HepG2 (cell line): ENCODE results near the gene ELAVL4. TPM values are rescaled to one million over a fixed set of nuclear protein-coding genes. Genes with fewer than 3 reads are reported as not detected.

Source experiments
- ATAC-seq: fragments of 200-7000 bp; cut with Tn5 transposase; 3 replicates; pipeline ENCODE4 v1.9.1; 2020; ENCODE audit warnings: mild to moderate bottlenecking, moderate library complexity
- BruUV-seq: library from RNA; stranded (reverse); fragments of 400-500 nt; replicated peaks from 2 replicates; lab custom pipeline; 2021; lab: Mats Ljungman, UMichigan
- CTCF ChIA-PET: fragments of 300-600 bp; formaldehyde crosslinking; extraction: SDS; loops from one replicate; lab custom pipeline; 2021; ENCODE audit warnings: low total read pairs, inconsistent platforms, low intra/inter-chr PET ratio; lab: Yijun Ruan, JAX
- POLR2A ChIA-PET: fragments of 350-600 bp; sonication (Branson Sonifier 250); formaldehyde crosslinking; loops from one replicate; lab custom pipeline; 2020; ENCODE audit warnings: antibody characterized with exemption, inconsistent platforms; lab: Yijun Ruan, JAX
- DNase-seq: peaks from one replicate; pipeline ENCODE4 v3.0.0-alpha.2; 2015; ENCODE audit warnings: low spot score
- FAIRE-seq: peaks from 3 replicates; lab custom pipeline; 2011; peaks lifted over from hg19 to GRCh38; lab: Jason Lieb, UNC
- H2AFZ ChIP-seq: one replicate; pipeline ENCODE4 v1.6.1; 2011; ENCODE audit warnings: low read length, inconsistent platforms
- H3K27ac ChIP-seq: fragments of 300-600 bp; 3 replicates; pipeline ENCODE4 v1.8.0; 2011; ENCODE audit warnings: mixed run types, mild to moderate bottlenecking, mixed read lengths, low read length, inconsistent platforms; ENCODE audit not compliant: insufficient read depth; ENCODE audit errors: extremely low read length
- H3K27me3 ChIP-seq, 2 experiments: fragments of 200-600 bp in 1 of 2; 2 replicates in 1 of 2; 3 replicates in 1 of 2; pipeline versions ENCODE4 v1.6.0 to v1.8.0; 2011; ENCODE audit warnings: low read length in 2 of 2, mild to moderate bottlenecking in 2 of 2, moderate library complexity in 2 of 2, inconsistent platforms in 1 of 2; ENCODE audit not compliant: insufficient read depth in 2 of 2, control insufficient read depth in 1 of 2
- H3K36me3 ChIP-seq, 2 experiments: fragments of 200-600 bp in 1 of 2; replicated peaks in 1 of 2; 2 replicates in 1 of 2; 3 replicates in 1 of 2; pipeline versions ENCODE4 v1.5.1 to v1.8.0; 2011; ENCODE audit warnings: low read length in 2 of 2, inconsistent platforms in 1 of 2; ENCODE audit not compliant: insufficient read depth in 2 of 2, control insufficient read depth in 1 of 2
- H3K4me1 ChIP-seq: 2 replicates; pipeline ENCODE4 v1.5.1; 2012; ENCODE audit warnings: low read length, inconsistent platforms; ENCODE audit not compliant: insufficient read depth
- H3K4me2 ChIP-seq: 2 replicates; pipeline ENCODE4 v1.6.0; 2011; ENCODE audit warnings: low read depth, low read length, inconsistent platforms
- H3K4me3 ChIP-seq, 3 experiments: fragments of 200-600 bp in 1 of 3; sonication (generic), shearing (Covaris generic) in 1 of 3; replicated peaks in 1 of 3; 2 replicates each; pipeline ENCODE4 v1.5.1; 2011 to 2016; ENCODE audit warnings: low read length in 3 of 3, inconsistent platforms in 2 of 3, low read depth in 2 of 3, mild to moderate bottlenecking in 2 of 3, control low read depth in 1 of 3, mixed read lengths in 1 of 3; ENCODE audit not compliant: insufficient read depth in 1 of 3
- H3K79me2 ChIP-seq: one replicate; pipeline ENCODE4 v1.6.1; 2011; ENCODE audit warnings: low read length, inconsistent platforms; ENCODE audit not compliant: insufficient read depth
- H3K9ac ChIP-seq: 2 replicates; pipeline ENCODE4 v1.6.0; 2011; ENCODE audit warnings: mild to moderate bottlenecking, low read depth, low read length, inconsistent platforms; ENCODE audit not compliant: insufficient read depth
- H3K9me3 ChIP-seq: 2 replicates; pipeline ENCODE4 v1.5.1; 2012; ENCODE audit warnings: mild to moderate bottlenecking, low read length
- H4K20me1 ChIP-seq: 2 replicates; pipeline ENCODE4 v1.6.0; 2011; ENCODE audit warnings: inconsistent platforms, mild to moderate bottlenecking, low read length, moderate library complexity; ENCODE audit not compliant: insufficient read depth
- ARID4A ChIP-seq: sonication (generic); formaldehyde crosslinking; IDR thresholded peaks from 2 replicates; pipeline ENCODE4 v1.5.0; 2020; ENCODE audit warnings: mild to moderate bottlenecking, missing genetic modification reagents, borderline replicate concordance
- CENPT ChIP-seq: sonication (generic); formaldehyde crosslinking; IDR thresholded peaks from 2 replicates; pipeline ENCODE4 v1.8.0; 2022; ENCODE audit warnings: low read depth, mild to moderate bottlenecking, moderate library complexity, missing genetic modification reagents
- HOXA3 ChIP-seq: sonication (generic); formaldehyde crosslinking; IDR thresholded peaks from 2 replicates; pipeline ENCODE4 v1.5.0; 2020; ENCODE audit warnings: missing genetic modification reagents
- JUN ChIP-seq: sonication (generic); formaldehyde crosslinking; IDR thresholded peaks from 2 replicates; pipeline ENCODE4 v1.4.0; 2020; ENCODE audit warnings: mild to moderate bottlenecking, missing genetic modification reagents
- JUND ChIP-seq: sonication (generic); formaldehyde crosslinking; IDR thresholded peaks from 2 replicates; pipeline ENCODE4 v1.8.0; 2022; ENCODE audit warnings: mild to moderate bottlenecking, missing genetic modification reagents
- KDM3A ChIP-seq: IDR thresholded peaks from 2 replicates; pipeline ENCODE4 v1.6.1; 2018; ENCODE audit warnings: low read depth, missing compliant biosample characterization
- NFE2L1 ChIP-seq: sonication (generic); formaldehyde crosslinking; IDR thresholded peaks from 2 replicates; pipeline ENCODE4 v1.4.0; 2020; ENCODE audit warnings: missing genetic modification reagents, mild to moderate bottlenecking, borderline replicate concordance
- POLR2AphosphoS5 ChIP-seq: IDR thresholded peaks from 2 replicates; pipeline ENCODE4 v1.6.1; 2012; ENCODE audit warnings: low read depth, low read length
- SCMH1 ChIP-seq: sonication (generic); formaldehyde crosslinking; IDR thresholded peaks from 2 replicates; pipeline ENCODE4 v1.9.0; 2021; ENCODE audit warnings: missing genetic modification reagents, mild to moderate bottlenecking, borderline replicate concordance
- TAF15 ChIP-seq: fragments of 200-400 bp; formaldehyde crosslinking; IDR thresholded peaks from one replicate; pipeline ENCODE4 v1.6.1; 2018; ENCODE audit warnings: mild to moderate bottlenecking, low read depth, low read length; ENCODE audit not compliant: poor library complexity, severe bottlenecking
- ZBTB26 ChIP-seq: IDR thresholded peaks from 2 replicates; pipeline ENCODE4 v1.6.1; 2016; ENCODE audit warnings: missing compliant biosample characterization, missing genetic modification reagents, borderline replicate concordance
- ZIK1 ChIP-seq: sonication (generic); formaldehyde crosslinking; IDR thresholded peaks from 2 replicates; pipeline ENCODE4 v1.5.0; 2020; ENCODE audit warnings: mild to moderate bottlenecking, low read depth, missing genetic modification reagents, borderline replicate concordance
- ZNF652 ChIP-seq: IDR thresholded peaks from 2 replicates; pipeline ENCODE4 v1.6.1; 2016; ENCODE audit warnings: low read depth, borderline replicate concordance
- ZNF782 ChIP-seq: sonication (generic); formaldehyde crosslinking; IDR thresholded peaks from 2 replicates; pipeline ENCODE4 v1.4.0; 2020; ENCODE audit warnings: missing genetic modification reagents, mild to moderate bottlenecking, borderline replicate concordance
- WGBS: methylation state at CpG from one replicate; pipeline ENCODE4 v1.1.6; 2017; ENCODE audit warnings: low lambda C conversion rate; 5-methylcytosine and 5-hydroxymethylcytosine counted together
- in situ Hi-C: cut with HindIII; loops from 2 replicates; pipeline ENCODE4 v1.10.0; 2017; ENCODE audit warnings: low pct_unique_long_range_greater_than_20kb; ENCODE audit not compliant: extremely low pct_ligation_motif_present
- intact Hi-C: fragments of 100-400 bp; cut with micrococcal nuclease; formaldehyde crosslinking; loops from one replicate; pipeline ENCODE4 v1.10.0; 2022; ENCODE audit not compliant: unreplicated experiment
- polyA plus RNA-seq, 8 experiments: library from polyadenylated mRNA; depleted of rRNA in 3 of 8; stranded (reverse) in 7 of 8; unstranded in 1 of 8; fragments of >200 nt; fragmentation: Illumina TruSeq in 4 of 8; extraction: Trizol in 4 of 8; gene quantifications; 2 replicates each; pipeline versions ENCODE4 v1.2.1 to v1.2.3, GENCODE V29; 2011 to 2016; ENCODE audit warnings: low read depth in 4 of 8, missing spikeins in 1 of 8, mixed read lengths in 1 of 8; ENCODE audit not compliant: insufficient read depth in 1 of 8
- total RNA-seq, 5 experiments: library from RNA; depleted of rRNA; stranded (reverse); fragments of >200 nt; fragmentation: Illumina TruSeq; extraction: Trizol; gene quantifications; 2 replicates each; pipeline ENCODE4 v1.2.3, GENCODE V29; 2016; ENCODE audit warnings: low read depth in 1 of 5

ELAVL4 gene
- total and polyA plus RNA-seq, 2 of the 13 experiments (the other 11 are each of a cell fraction or from before 2014, with no cell fraction given) = not detected

GRCh38 chr1:50066806-50067205, 41.9 kb upstream of the ELAVL4 start (continued):
- TF ChIP-seq ZNF782 (no peak), NFE2L1 (CRISPR knock-in tag) (no peak), ARID4A (CRISPR knock-in tag) (no peak), SCMH1 (CRISPR knock-in tag) (no peak), ZIK1 (CRISPR knock-in tag) (no peak)

- Histone ChIP-seq H3K36me3 (no peaks in the 10 kb centered on the region), H3K9me3 (no peaks in the 10 kb centered on the region), H3K27ac (no peak overlapping the region), H3K4me1 (no peaks in the 10 kb centered on the region), H3K4me2 (no peak overlapping the region), H3K9ac (no peak overlapping the region), H3K79me2 (no peaks in the 10 kb centered on the region), H3K4me3 (no peak overlapping the region), H3K27me3 (no peaks in the 10 kb centered on the region; a peak in 1 of 5 replicates), H4K20me1 (no peaks in the 10 kb centered on the region), H2AFZ (no peak overlapping the region)
- no TSS peak for BruUV-seq
- 3% methylated on average over 2 of the region's 2 CpGs for WGBS
- FAIRE-seq (no peak), ATAC-seq (no peak), DNase-seq (no peak)
- in situ Hi-C loops = no loop called here
- POLR2A ChIA-PET = no interaction called here
- intact Hi-C loops = loop anchor here (1.0 kb wide), 1 partner anchor 12 kb away; no protein-coding TSS in a partner anchor
- CTCF ChIA-PET = no interaction called here
- TF ChIP-seq HOXA3 (CRISPR knock-in tag) = no peak
- no peak for TF ChIP-seq JUN
- no peak for TF ChIP-seq KDM3A (CRISPR knock-in tag)
- no peak for TF ChIP-seq POLR2AphosphoS5
- TF ChIP-seq ZBTB26 (CRISPR knock-in tag) = no peak
- TF ChIP-seq TAF15 = no peak
- TF ChIP-seq JUND (CRISPR knock-in tag) = no peak
- no peak for TF ChIP-seq ZNF652 (CRISPR knock-in tag)
- no peak for TF ChIP-seq CENPT
These were observed 33.8 kb upstream of the ELAVL4 start for GRCh38 chr1:50074931-50075330.
